ENCODE data around the gene MRPL42.
"Not testable (repeated sequence)": the region's sequence is repeated elsewhere in the genome, so short reads cannot be mapped to it uniquely, and the experiment has no call there.

Gene MRPL42

DNA sequence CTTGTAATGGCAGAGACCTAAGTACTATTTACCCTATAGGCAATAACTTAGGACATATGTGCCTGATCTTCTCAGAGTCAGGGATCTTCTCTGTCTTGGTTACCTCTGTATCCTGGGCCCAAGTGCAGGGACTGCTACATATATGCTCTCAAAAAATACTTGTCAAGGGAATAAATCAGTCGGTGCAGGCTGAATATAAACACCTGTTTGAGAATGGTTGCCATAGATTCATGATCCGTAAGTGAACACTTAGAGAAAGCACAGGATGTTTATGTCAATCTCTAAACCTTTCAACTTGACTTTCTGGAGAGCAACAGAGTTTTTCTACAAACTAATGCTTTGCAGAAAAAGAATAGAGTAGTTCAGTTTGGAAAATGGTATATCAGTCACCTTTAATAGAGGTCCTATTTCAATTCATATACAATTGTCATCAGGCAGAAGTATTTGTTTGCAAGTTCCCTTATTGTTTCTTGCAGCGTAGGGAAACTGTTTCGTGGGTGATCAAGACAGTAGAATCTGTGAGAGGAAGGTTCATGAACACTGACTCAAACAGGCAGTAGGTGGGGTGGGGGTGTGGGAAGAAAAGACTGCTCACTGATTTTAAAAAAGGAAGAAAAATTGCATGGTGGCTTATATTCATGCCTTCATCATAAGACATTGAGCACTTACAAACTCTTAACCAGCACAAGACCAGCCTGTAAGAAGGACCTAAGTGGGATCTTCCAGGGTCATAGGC, 19.6 kb upstream of the MRPL42 start:
- DNase-seq (ENCODE audit: low spot score), result no peak

GRCh38 chr12:93448796-93449195, 18.5 kb upstream of the MRPL42 start:
- DNase-seq (ENCODE audit: low spot score), result no peak

DNA sequence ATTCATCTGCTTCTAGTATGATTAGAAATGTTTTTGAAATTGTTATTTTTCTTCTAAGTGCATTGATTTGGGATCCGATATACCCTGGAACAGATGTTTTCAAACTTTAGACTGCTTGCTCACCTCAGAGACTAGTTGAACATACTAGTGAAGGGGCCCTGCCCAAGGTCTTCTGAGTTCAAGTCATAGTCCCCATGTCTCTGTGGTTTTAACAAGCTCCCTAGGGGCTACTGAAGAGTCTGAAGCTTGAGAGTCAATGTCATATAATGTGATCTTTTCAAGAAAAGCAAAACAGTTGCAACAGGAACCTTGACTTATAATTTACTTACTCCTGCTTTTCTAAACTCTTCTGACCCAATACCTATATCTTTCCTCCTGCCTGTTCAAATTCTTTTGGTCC, 18.0 kb upstream of the MRPL42 start:
- no peak for DNase-seq (ENCODE audit: low spot score)

GRCh38 chr12:93451423-93452158, 15.7 kb upstream of the MRPL42 start:
- DNase-seq (ENCODE audit: low spot score), result no peak

- DNase-seq (ENCODE audit: low spot score), result no peak
Observed at GRCh38 chr12:93453633-93454032, 13.7 kb upstream of the MRPL42 start.

GRCh38 chr12:93456077-93456476, 11.2 kb upstream of the MRPL42 start:
- no peak for DNase-seq (ENCODE audit: low spot score)

DNA sequence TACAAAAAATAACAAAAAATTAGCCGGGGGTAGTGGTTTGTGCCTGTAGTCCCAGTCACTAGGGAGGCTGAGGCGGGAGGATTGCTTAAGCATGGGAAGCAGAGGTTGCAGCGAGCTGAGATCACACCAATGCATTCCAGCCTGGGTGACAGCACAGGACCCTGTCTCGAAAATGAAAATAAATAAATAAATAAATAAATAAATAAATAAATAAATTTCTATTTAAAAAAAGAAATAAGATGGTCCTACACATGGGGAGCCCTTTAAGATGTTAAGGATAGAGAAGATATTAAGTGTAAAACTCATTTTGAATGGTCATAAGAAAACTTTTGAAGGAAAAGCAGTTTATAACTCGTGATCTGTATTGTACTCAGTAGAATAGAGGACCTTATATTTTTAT, 8.2 kb upstream of the MRPL42 start:
- no peak for DNase-seq (ENCODE audit: low spot score)

DNA sequence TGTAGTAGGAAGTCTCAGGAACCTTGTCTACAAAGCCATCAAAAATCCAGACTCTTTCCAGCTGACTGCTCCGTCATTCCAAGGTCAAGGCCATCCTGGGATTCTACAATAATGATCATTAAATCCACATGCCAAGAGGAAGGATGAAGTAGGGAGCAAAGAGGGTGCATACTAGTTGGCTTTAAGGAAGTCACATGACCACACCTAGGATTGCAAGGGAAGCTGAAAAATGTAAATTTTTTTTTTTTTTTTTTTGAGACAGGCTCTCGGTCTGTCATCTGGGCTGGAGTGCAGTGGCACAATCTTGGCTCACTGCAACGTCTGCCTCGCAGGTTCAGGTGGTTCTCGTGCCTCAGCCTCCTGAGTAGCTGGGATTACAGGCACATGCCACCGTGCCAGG, 7.3 kb upstream of the MRPL42 start:
- no peak for DNase-seq (ENCODE audit: low spot score)

DNA sequence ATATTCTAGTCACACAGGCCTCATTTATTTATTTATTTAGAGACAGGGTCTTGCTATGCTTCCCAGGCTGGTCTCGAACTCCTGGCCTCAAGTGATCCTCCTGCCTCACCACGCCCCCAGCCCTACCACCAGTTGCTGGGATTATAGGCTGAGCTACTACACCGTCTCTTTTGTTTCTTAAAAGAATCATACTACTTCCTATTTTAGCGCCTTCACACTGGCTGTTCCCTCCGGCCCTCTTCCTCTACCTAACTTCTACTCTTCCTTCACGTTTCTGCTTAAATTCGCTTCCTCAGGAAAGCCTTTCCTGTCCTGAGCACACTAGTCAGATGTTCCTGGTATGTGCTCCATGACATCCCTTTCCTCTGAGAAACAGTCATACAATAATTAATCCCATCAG, 6.4 kb upstream of the MRPL42 start:
- DNase-seq (ENCODE audit: low spot score), result no peak

DNA sequence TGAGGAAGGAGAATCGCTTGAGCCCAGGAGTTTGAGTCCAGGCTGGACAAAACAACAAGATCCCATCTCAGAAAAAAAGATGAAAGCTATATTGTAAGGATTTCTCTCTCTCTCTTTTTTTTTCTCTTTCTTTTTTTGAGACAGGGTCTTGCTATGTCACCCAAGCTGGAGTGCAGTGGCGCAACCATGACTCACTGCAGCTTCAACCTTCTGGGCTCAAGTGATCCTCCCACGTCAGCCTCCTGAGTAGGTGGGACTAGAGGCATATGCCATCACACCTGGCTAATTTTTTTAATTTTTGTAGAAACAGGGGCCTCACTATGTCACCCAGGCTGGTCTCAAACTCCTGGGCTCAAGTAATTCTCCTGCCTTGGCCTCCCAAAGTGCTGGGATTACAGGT, 5.8 kb upstream of the MRPL42 start:
- no peak for DNase-seq (ENCODE audit: low spot score)

GRCh38 chr12:93465841-93466240, 1.5 kb upstream of the MRPL42 start:
- DNase-seq (ENCODE audit: low spot score), result no peak

- DNase-seq (ENCODE audit: low spot score), result no peak
Observed at GRCh38 chr12:93466625-93467350, 526 bp upstream of the MRPL42 start.

DNA sequence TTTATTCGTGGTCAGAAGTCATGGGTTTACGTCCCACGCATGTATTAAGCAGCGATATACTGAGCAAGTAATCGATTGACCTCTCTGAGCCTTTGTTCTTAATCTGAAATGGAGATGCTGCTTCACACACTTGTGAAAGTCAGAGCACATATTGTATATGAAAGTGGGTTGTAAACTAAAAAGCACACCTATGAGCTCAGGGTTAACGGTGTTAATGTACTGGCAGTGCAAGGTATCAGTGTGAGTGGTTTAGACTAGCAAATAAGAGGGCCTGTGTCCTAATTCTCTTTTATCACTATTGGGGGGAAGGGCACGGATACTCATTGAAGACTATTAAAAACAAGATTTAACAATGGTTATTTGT, 676 bp downstream of the MRPL42 start:
- DNase-seq (ENCODE audit: low spot score), result no peak

DNA sequence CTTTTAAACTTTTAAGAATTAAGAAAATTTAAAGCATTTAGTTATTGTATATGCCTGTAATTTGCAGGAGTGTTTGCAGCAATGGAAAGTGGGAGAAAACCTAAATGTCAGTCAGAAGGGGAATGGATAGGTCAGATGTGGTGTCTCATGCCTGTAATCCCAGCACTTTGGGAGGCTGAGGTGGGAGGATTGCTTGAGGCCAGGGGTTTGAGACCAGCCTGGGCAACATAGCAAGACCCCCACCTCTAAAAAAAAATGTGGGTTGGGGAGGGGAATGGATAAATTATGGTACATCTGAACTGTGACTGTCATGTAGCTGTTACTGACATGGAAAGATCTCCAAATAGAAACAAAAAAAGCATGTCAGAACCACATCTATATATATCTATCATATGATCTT, 2.1 kb downstream of the MRPL42 start:
- DNase-seq (ENCODE audit: low spot score), result no peak

- DNase-seq (ENCODE audit: low spot score), result no peak
Observed at GRCh38 chr12:93476555-93476954, 9.2 kb downstream of the MRPL42 start.

- no peak for DNase-seq (ENCODE audit: low spot score)
Observed at GRCh38 chr12:93482721-93483120, 15.4 kb downstream of the MRPL42 start.

GRCh38 chr12:93483151-93483807, 16.0 kb downstream of the MRPL42 start:
- DNase-seq (ENCODE audit: low spot score), result no peak

DNA sequence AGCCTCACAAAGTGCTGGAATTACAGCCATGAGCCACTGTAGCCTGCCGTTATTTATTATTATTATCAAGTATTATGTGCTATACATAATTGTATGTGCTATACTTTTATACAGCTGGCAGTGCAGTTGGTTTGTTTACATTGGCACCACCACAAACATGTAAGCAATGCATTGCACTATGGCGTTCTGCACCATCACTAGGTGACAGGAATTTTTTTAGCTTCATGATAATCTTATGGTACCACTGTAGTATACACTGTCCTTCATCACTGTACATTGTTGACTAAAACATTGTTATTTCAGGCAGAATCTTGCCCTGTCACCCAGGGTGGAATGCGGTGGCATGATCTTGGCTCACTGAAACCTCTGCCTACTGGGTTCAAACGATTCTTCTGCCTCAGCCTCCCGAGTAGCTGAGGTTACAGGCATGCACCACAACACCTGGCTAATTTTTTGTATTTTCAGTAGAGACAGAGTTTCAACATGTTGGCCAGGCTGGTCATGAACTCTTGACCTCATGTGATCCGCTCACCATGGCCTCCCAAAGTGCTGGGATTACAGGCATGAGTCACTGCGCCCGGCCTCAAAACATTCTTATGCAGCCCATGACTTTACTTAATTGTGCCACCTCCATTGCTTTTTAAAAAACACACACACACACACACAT, 17.1 kb downstream of the MRPL42 start:
- no peak for DNase-seq (ENCODE audit: low spot score)

DNA sequence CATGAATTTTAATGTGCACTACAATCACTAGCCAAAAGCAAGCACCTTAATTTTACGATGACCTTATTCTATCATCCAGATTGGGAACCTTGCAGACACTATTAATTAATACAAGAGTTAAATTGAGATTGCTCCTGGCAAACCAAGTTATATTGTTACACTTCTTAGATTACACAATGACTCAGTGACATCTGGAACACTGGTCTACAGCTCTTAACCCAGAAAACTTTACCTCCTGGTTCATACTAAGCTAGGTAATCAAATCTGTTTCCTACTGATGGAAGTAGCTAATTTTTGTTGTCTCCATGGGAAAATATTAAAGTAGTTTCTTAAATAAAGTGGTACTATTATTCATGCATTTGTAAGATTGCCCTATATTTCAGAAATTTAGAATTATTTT, 25.5 kb downstream of the MRPL42 start:
- not testable (repeated sequence) for DNase-seq (ENCODE audit: low spot score)

DNA sequence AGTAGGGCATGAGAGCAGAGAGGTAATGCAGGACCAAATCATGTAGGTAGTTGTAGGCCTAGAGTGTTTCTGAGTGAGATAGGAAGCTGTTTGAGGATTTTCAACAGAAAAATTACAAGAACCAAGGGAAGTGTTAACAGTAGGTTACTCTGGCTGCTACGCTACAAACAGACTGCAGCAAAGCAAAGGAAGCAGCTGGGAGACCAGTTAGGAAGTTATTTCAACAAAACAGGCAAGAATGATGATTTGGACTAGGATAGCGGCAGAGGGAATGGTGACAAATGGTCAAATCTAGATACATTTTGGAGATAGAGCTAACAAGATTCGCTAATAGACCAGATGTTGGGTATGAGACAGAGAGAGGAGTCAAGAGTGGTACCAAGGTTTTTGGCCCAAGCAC, 26.8 kb downstream of the MRPL42 start:
- DNase-seq (ENCODE audit: low spot score), result no peak

DNA sequence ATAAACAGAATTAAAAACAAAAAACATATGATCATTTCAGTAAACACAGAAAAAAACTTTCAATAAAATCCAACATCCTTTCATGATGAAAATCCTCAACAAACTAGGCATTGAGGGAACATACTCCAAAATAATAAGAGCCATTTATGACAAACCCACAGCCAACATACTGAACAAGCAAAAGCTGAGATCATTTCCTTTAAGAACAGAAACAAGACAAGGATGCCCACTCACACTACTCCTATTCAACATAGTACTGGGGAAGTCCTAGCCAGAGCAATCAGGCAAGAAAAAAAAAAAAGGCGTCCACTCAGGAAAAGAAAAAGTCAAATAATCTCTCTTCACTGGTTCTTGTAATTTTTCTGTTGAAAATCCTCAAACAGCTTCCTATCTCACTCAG, 30.1 kb downstream of the MRPL42 start:
- no peak for DNase-seq (ENCODE audit: low spot score)

DNA sequence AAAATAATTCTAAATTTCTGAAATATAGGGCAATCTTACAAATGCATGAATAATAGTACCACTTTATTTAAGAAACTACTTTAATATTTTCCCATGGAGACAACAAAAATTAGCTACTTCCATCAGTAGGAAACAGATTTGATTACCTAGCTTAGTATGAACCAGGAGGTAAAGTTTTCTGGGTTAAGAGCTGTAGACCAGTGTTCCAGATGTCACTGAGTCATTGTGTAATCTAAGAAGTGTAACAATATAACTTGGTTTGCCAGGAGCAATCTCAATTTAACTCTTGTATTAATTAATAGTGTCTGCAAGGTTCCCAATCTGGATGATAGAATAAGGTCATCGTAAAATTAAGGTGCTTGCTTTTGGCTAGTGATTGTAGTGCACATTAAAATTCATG, 31.5 kb downstream of the MRPL42 start:
- DNase-seq (ENCODE audit: low spot score), result not testable (repeated sequence)
